DMS153 treated with DMSO at 0.1 percent for 48 hours (cell line): ENCODE results near the gene IGF2BP1.
A peak's percentile ranks its signal among the peaks of the same experiment; 100 is the strongest.
"Not testable (repeated sequence)": the region's sequence is repeated elsewhere in the genome, so short reads cannot be mapped to it uniquely, and the experiment has no call there.

ENCODE experiments used
- DNase-seq: peaks from one replicate; lab custom pipeline; 2025; ENCODE audit not compliant: unreplicated experiment; lab: John Stamatoyannopoulos, UW

The IGF2BP1 gene

GRCh38 chr17:49018116-49018612, 21.0 kb downstream of the IGF2BP1 start:
- no peak for DNase-seq

- no peak for DNase-seq
Measured at GRCh38 chr17:49018748-49019147, 21.6 kb downstream of the IGF2BP1 start.

- no peak for DNase-seq
Measured at GRCh38 chr17:49020609-49021008, 23.4 kb downstream of the IGF2BP1 start.

GRCh38 chr17:49021095-49021767, 24.0 kb downstream of the IGF2BP1 start:
- DNase-seq, result no peak

- no peak for DNase-seq
Measured at GRCh38 chr17:49021768-49022103, 24.6 kb downstream of the IGF2BP1 start.

- DNase-seq, result no peak
Measured at GRCh38 chr17:49022391-49022941, 25.3 kb downstream of the IGF2BP1 start.

GRCh38 chr17:49024523-49024922, 27.3 kb downstream of the IGF2BP1 start:
- no peak for DNase-seq

GRCh38 chr17:49026447-49026846, 29.3 kb downstream of the IGF2BP1 start:
- not testable (repeated sequence) for DNase-seq

- no peak for DNase-seq
Measured at GRCh38 chr17:49028271-49028670, 31.1 kb downstream of the IGF2BP1 start.

GRCh38 chr17:49029801-49030200, 32.6 kb downstream of the IGF2BP1 start:
- no peak for DNase-seq

GRCh38 chr17:49031965-49032928, 35.1 kb downstream of the IGF2BP1 start:
- peak; percentile 58 for DNase-seq

- peak; percentile 14 for DNase-seq
Measured at GRCh38 chr17:49035470-49036269, 38.5 kb downstream of the IGF2BP1 start.

- DNase-seq, result no peak
Measured at GRCh38 chr17:49036270-49036626, 39.1 kb downstream of the IGF2BP1 start.

- DNase-seq, result no peak
Measured at GRCh38 chr17:49038138-49038537, 41.0 kb downstream of the IGF2BP1 start.

- no peak for DNase-seq
Measured at GRCh38 chr17:49038544-49038943, 41.4 kb downstream of the IGF2BP1 start.

GRCh38 chr17:49039518-49039917, 42.3 kb downstream of the IGF2BP1 start:
- not testable (repeated sequence) for DNase-seq

- DNase-seq, result no peak
Measured at GRCh38 chr17:49041527-49041926, 44.3 kb downstream of the IGF2BP1 start.

GRCh38 chr17:49045376-49045775, 48.2 kb downstream of the IGF2BP1 start:
- DNase-seq, result no peak

GRCh38 chr17:49046912-49047311, 49.7 kb downstream of the IGF2BP1 start:
- DNase-seq, result no peak

GRCh38 chr17:49049265-49049664, 52.1 kb downstream of the IGF2BP1 start:
- DNase-seq, result no peak

- no peak for DNase-seq
Measured at GRCh38 chr17:49050611-49051010, 53.4 kb downstream of the IGF2BP1 start.
